Measurements from ENCODE around the gene LRRC73.

DNA sequence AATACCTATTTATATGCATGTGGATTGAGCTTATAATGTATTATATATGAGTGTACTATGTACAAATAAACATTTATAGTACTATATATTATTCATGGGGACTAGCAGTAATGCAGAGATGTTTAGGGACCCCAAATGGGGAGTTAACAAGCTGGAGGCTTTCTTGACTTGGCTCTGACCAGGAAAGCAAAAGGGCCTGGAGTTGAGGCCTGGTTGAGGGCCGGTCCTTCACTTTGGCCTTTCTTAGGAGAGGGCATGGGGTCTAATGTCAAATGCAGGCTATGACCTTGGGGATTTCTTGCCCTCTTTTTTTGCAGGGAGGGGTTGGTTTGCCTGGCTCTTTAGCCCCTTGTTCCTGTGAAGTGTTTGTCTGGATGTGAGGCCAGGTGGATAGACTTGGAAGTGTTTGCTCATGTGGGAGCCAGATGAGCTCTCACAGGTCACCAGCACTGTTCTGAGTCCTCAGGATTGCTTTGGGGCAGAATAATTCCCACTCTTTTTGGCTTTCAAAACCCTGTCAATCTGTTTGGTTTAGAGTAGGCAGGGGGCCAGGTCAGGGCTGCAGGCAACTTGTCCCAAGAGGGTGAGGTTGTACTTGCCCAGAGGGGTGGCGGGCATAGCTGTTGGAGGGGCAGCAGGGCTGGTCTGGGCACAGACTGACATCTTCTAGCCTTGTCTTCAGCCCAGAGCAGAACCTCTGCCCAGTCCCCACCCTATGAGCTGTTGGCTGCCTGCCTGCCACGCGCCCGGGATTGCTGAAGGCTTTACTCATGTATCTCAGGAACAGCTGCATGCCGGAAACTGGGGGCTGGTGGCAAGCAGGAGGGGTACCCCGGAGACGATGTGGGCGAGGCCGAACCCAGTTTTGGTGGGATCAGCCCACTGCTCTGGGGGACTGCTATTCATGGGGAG is 18.1 kb downstream of the LRRC73 start:
- TF ChIP-seq POLR2A (IDR thresholded peaks at IDR 0.05; ENCODE audit: low read depth, low read length): no peak
- TF ChIP-seq TAF1 (IDR thresholded peaks at IDR 0.05; ENCODE audit: borderline replicate concordance, low read depth, low read length): no peak
